Activated T-helper 2 cell treated with anti-CD3 and anti-CD28 coated beads, Interferon-gamma antibody, Interleukin-2, Interleukin-4, amounts not matched to agents 10 μg/mL and 5 μg/mL and 100 μg/mL, durations not matched to agents 14 hours and 24 hours and 36 hours (primary cell): ENCODE data around the gene SMNDC1. TPM values are rescaled to one million over a fixed set of nuclear protein-coding genes. Genes with fewer than 3 reads are reported as not detected.
"Not testable (repeated sequence)": the region's sequence is repeated elsewhere in the genome, so short reads cannot be mapped to it uniquely, and the experiment has no call there.

Experiments used
- DNase-seq: peaks from one replicate; pipeline ENCODE4 v3.0.0; 2021; ENCODE audit warnings: low spot score
- H3K27ac Mint-ChIP-seq: one replicate; pipeline ENCODE4 v1.8.0; 2021; ENCODE audit warnings: mixed read lengths
- H3K27me3 Mint-ChIP-seq: one replicate; pipeline ENCODE4 v1.8.0; 2021; ENCODE audit warnings: low read depth, mixed read lengths
- H3K36me3 Mint-ChIP-seq: one replicate; pipeline ENCODE4 v1.8.0; 2021; ENCODE audit warnings: low read depth, mixed read lengths
- H3K4me1 Mint-ChIP-seq: one replicate; pipeline ENCODE4 v1.8.0; 2021; ENCODE audit warnings: low read depth, mixed read lengths
- H3K4me3 Mint-ChIP-seq: one replicate; pipeline ENCODE4 v1.8.0; 2021; ENCODE audit warnings: low read depth, mild to moderate bottlenecking, moderate library complexity, mixed read lengths
- H3K9me3 Mint-ChIP-seq: one replicate; pipeline ENCODE4 v1.8.0; 2021; ENCODE audit warnings: mixed read lengths
- intact Hi-C: fragments of 100-400 bp; cut with micrococcal nuclease; formaldehyde crosslinking; loops from one replicate; pipeline ENCODE4 v1.15.1; 2023
- total RNA-seq: library from RNA; stranded (reverse); gene quantifications from 2 replicates; pipeline ENCODE4 v1.2.3, GENCODE V29; 2022

SMNDC1 gene
- total RNA-seq, 1 donor from 2014 or later = 43.1 TPM

DNA sequence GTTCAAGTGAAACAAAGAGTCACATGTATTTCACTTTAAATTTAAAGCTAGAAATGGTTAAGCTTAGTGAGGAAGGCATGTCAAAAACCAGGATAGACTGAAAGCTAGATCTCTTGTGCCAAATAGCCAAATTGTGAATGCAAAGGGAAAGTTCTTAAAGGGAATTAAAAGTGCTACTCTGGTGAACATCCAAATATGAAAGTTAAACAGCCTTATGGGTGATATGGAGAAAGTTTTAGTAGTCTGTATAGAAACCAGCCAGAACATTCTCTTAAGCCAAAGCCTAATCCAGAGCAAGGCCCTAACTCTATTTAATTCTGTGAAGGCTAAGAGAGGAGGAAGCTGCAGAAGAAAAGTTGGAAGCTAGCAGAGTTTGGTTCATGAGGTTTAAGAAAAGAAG is 50.3 kb downstream of the SMNDC1 start:
- intact Hi-C loops = no loop called here
- Mint-ChIP-seq H3K36me3 (peaks cover 11% of the 10 kb centered on the region), H3K4me3 (no peak overlapping the region), H3K4me1 (peaks cover 26% of the 10 kb centered on the region), H3K9me3 (peaks cover 5% of the 10 kb centered on the region), H3K27ac (no peak overlapping the region), H3K27me3 (peaks cover 48% of the 10 kb centered on the region)
- DNase-seq = no peak

DNA sequence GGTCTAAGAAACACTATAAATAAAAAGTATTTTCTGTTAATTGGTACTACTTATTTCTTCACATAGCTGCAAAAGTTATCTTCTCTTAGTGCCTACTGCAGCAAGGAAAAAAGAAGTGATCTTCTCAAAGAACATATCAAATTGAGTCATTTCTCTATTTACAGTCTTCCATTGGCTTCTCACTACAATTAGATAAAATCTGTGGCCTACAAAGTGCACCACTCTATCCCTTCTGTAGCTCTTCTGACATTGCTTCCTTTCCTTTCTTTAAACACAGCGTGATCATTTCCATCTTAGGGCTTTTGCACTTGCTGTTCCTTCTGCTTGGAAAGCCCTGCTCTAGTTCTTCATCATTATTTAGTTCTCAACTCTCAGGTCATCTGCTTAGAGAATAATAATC is 52.6 kb downstream of the SMNDC1 start:
- H3K9me3 Mint-ChIP-seq = peaks cover 5% of the 10 kb centered on the region
- peaks cover 13% of the 10 kb centered on the region for H3K36me3 Mint-ChIP-seq
- peaks cover 48% of the 10 kb centered on the region for H3K27me3 Mint-ChIP-seq
- no peak overlapping the region for H3K4me3 Mint-ChIP-seq
- no peak overlapping the region for H3K27ac Mint-ChIP-seq
- intact Hi-C loops = loop anchor here (1.0 to 2.0 kb wide), 3 partner anchors 11 to 43 kb away; no protein-coding TSS in a partner anchor
- DNase-seq = no peak
- peaks cover 31% of the 10 kb centered on the region for H3K4me1 Mint-ChIP-seq

DNA sequence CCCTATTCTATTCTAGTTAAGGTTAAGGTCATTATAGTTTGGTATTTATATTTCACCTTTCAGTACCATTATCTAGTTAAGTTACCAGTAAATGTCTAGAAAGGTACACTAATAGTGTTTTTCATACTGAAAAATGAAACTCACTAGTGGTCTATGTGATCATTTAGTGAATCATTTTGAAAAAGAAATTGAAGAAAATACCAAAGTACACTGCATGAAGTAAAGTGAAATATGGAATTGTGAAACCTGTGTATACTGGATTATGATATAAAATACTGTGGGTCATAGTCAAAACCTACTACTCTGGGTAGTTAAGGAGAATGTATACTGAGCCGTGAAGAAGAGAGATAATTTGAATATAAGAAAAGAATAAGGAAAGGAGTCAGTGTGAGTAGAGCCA is 53.3 kb downstream of the SMNDC1 start:
- DNase-seq, H3K9me3 Mint-ChIP-seq: not testable (repeated sequence)
- H3K27ac Mint-ChIP-seq = peak overlapping the region; percentile 75
- intact Hi-C loops = loop anchor here (1.0 kb wide), 1 partner anchor 24 kb away; no protein-coding TSS in a partner anchor
- H3K4me1 Mint-ChIP-seq = peaks cover 31% of the 10 kb centered on the region
- peaks cover 49% of the 10 kb centered on the region for H3K27me3 Mint-ChIP-seq
- peaks cover 18% of the 10 kb centered on the region for H3K36me3 Mint-ChIP-seq
- H3K4me3 Mint-ChIP-seq = peak overlapping the region; percentile 26

DNA sequence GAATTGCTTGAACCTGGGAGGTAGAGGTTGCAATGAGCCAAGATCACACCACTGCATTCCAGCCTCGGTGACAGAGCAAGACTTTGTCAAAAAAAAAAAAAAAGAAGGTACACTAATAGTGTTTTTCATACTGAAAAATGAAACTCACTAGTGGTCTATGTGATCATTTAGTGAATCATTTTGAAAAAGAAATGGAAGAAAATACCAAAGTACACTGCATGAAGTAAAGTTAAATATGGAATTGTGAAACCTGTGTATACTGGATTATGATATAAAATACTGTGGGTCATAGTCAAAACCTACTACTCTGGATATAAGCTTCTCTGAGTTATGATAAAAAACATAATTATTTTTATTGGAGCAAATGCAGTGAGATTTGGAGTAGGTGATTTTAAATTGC is 55.2 kb downstream of the SMNDC1 start:
- H3K9me3 Mint-ChIP-seq, H3K4me3 Mint-ChIP-seq, DNase-seq, intact Hi-C loops: not testable (repeated sequence)
- H3K4me1 Mint-ChIP-seq = peaks cover 29% of the 10 kb centered on the region
- H3K36me3 Mint-ChIP-seq = peaks cover 25% of the 10 kb centered on the region
- peak overlapping the region; percentile 5 for H3K27ac Mint-ChIP-seq
- H3K27me3 Mint-ChIP-seq = peaks cover 51% of the 10 kb centered on the region

DNA sequence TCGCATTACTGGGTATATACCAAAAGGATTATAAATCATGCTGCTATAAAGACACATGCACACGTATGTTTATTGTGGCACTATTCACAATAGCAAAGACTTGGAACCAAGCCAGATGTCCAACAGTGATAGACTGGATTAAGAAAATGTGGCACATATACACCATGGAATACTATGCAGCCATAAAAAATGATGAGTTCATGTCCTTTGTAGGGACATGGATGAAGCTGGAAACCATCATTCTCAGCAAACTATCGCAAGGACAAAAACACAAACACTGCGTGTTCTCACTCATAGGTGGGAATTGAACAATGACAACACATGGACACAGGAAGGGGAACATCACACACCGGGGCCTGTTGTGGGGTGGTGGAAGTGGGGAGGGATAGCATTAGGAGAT is 56.9 kb downstream of the SMNDC1 start:
- DNase-seq, H3K4me3 Mint-ChIP-seq, intact Hi-C loops, H3K27ac Mint-ChIP-seq, H3K9me3 Mint-ChIP-seq: not testable (repeated sequence)
- peaks cover 46% of the 10 kb centered on the region for H3K27me3 Mint-ChIP-seq
- H3K36me3 Mint-ChIP-seq = peaks cover 22% of the 10 kb centered on the region
- H3K4me1 Mint-ChIP-seq = peaks cover 26% of the 10 kb centered on the region

DNA sequence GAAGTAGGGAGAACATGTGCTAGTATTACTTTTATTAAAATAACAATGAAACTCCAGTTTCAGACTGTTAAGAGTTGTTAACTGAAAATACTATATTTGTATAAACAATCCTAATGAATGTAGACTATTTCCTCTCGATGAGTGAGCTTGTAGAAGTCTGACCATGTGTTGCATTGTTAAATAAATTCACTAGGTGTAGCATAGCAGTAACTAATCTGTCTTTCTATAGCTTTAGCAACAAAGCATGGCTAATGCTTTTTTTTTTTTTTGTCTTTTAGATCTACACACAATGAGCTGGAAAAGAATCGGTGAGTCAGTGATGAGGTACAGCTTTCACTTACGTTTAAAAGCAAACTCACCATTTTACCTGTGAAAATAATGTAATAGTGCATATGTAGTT is 60.2 kb downstream of the SMNDC1 start:
- intact Hi-C loops = loop anchor here (5.0 kb wide), 1 partner anchor 33 kb away; no protein-coding TSS in a partner anchor
- Mint-ChIP-seq H3K27ac (no peak overlapping the region), H3K4me1 (peaks cover 15% of the 10 kb centered on the region), H3K9me3 (no peaks in the 10 kb centered on the region), H3K27me3 (peaks cover 66% of the 10 kb centered on the region), H3K4me3 (no peak overlapping the region), H3K36me3 (peaks cover 25% of the 10 kb centered on the region)
- no peak for DNase-seq

DNA sequence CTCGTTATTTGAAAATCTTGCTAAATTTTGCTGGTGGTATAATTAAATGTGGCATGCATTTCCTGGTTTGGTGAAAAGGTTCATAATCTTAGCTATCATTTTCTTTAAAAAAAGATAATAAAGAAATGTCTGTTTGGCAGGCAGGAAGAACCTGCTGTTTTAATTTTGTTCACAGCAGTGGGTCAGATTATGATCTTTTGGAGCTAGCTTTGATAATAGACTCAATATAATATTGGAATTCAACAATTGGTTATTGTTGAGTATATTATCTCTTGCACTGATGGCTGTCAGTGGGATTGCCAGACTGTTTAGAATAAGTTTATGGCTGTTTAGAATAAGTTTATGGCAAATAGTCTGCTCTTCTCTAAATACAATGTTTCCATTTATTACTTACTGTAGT is 62.2 kb downstream of the SMNDC1 start:
- H3K27ac Mint-ChIP-seq = no peak overlapping the region
- H3K36me3 Mint-ChIP-seq = peaks cover 30% of the 10 kb centered on the region
- no peaks in the 10 kb centered on the region for H3K9me3 Mint-ChIP-seq
- peaks cover 9% of the 10 kb centered on the region for H3K4me1 Mint-ChIP-seq
- intact Hi-C loops = loop anchor here (5.0 kb wide), 1 partner anchor 35 kb away; no protein-coding TSS in a partner anchor
- DNase-seq = no peak
- H3K27me3 Mint-ChIP-seq = peaks cover 72% of the 10 kb centered on the region
- H3K4me3 Mint-ChIP-seq = no peak overlapping the region

DNA sequence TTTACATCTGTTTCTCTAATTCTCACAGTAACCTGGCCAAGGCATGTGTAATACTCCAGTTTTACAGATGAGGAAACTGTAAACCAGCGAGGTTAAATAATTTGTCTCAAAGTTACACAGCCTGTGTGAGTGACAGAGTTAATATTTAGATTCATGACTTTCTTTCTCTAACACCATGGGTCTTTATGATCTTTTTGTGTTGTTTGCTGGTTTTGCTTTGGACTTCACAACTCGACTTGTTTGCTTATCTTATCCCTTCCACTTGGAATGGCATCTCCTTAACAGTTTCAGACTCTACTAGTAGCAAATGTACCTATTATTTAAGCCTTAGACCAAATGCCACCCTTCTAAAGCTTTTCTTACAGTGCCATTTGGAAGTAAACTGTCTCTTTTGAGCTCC is 62.9 kb downstream of the SMNDC1 start:
- intact Hi-C loops = loop anchor here (1.0 to 5.0 kb wide), 2 partner anchors 10 to 35 kb away; no protein-coding TSS in a partner anchor
- no peak for DNase-seq
- Mint-ChIP-seq H3K4me3 (no peak overlapping the region), H3K27me3 (peaks cover 71% of the 10 kb centered on the region), H3K9me3 (no peaks in the 10 kb centered on the region), H3K36me3 (peaks cover 33% of the 10 kb centered on the region), H3K4me1 (peaks cover 9% of the 10 kb centered on the region), H3K27ac (no peak overlapping the region)

DNA sequence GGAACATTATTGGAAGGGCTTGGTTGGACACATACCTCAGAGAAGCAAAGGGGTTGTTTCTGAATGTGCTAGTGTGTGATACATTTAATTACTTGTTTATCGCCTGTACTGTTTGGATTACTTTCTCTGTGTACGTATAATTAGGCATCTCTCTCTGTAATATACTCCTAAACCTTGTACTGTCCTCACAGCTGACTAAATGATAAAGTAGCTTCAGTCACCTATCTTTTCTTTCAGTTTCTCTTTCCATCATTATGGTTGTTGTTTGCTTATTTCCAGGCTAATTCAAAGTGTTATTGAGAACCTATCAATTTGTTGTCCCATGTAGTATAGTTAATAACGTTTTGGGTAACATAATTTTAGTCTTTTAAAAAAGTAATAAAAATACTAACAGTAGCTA is 63.3 kb downstream of the SMNDC1 start:
- Mint-ChIP-seq H3K4me1 (peaks cover 9% of the 10 kb centered on the region), H3K36me3 (peaks cover 29% of the 10 kb centered on the region), H3K4me3 (no peak overlapping the region), H3K27me3 (peaks cover 67% of the 10 kb centered on the region), H3K27ac (no peak overlapping the region), H3K9me3 (no peaks in the 10 kb centered on the region)
- DNase-seq = no peak
- intact Hi-C loops = loop anchor here (1.0 to 5.0 kb wide), 2 partner anchors 11 to 36 kb away; no protein-coding TSS in a partner anchor

Other genes with a start within 250 kb of the SMNDC1 start
- gene MXI1, start 97.3 kb downstream of the SMNDC1 start, total RNA-seq = 12.2 and 14.6 TPM in 2 replicates
- gene DUSP5, start 193.0 kb upstream of the SMNDC1 start, total RNA-seq = 84.3 and 86.2 TPM in 2 replicates